Nephron progenitor cell (in vitro differentiated cells): ENCODE results near the gene EXOC6B.

Source experiments
- DNase-seq: peaks from one replicate; pipeline ENCODE4 v3.0.0; 2021
- H3K27ac Mint-ChIP-seq: 2 replicates; pipeline ENCODE4 v1.8.0; 2021; ENCODE audit warnings: mild to moderate bottlenecking, moderate library complexity, mixed read lengths
- H3K27me3 Mint-ChIP-seq: 2 replicates; pipeline ENCODE4 v1.8.0; 2021; ENCODE audit warnings: mild to moderate bottlenecking, low read depth, mixed read lengths; ENCODE audit not compliant: poor library complexity
- H3K36me3 Mint-ChIP-seq: 2 replicates; pipeline ENCODE4 v1.8.0; 2021; ENCODE audit warnings: low read depth, mixed read lengths
- H3K4me1 Mint-ChIP-seq: 2 replicates; pipeline ENCODE4 v1.8.0; 2021; ENCODE audit warnings: mixed read lengths
- H3K4me3 Mint-ChIP-seq: 2 replicates; pipeline ENCODE4 v1.8.0; 2021; ENCODE audit warnings: mild to moderate bottlenecking, moderate library complexity, mixed read lengths
- H3K9me3 Mint-ChIP-seq: 2 replicates; pipeline ENCODE4 v1.8.0; 2021; ENCODE audit warnings: mild to moderate bottlenecking, moderate library complexity, mixed read lengths
- TF ChIP-seq, protein P1 (sequence below): fragments of 200-600 bp; sonication (generic); IDR thresholded peaks from 2 replicates; pipeline ENCODE4 v1.5.0; 2021; ENCODE audit warnings: antibody characterized with exemption

EXOC6B gene

DNA sequence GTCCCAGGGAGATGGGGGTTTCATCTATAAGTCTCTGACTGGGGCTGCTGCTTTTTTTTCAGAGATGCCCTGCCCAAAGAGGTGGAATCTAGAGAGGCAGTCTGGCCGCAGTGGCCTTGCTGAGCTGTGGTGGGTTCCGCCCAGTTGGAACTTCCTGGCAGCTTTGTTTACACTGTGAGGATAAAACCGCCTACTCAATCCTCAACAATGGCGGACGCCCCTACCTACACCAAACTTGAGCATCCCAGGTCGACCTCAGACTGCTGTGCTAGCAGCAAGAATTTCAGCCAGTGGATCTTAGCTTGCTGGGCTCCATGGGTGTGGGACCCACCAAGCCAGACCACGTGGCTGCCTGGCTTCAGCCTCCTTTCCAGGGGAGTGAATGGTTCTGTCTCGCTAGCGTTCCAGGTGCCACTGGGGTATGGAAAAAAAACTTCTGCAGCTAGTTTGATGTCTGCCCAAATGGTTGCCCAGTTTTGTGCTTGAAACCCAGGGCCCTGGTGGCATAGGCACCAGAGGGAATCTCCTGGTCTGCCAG, 525.6 kb downstream of the EXOC6B start:
- no peak for DNase-seq
- TF ChIP-seq, protein P1, sequence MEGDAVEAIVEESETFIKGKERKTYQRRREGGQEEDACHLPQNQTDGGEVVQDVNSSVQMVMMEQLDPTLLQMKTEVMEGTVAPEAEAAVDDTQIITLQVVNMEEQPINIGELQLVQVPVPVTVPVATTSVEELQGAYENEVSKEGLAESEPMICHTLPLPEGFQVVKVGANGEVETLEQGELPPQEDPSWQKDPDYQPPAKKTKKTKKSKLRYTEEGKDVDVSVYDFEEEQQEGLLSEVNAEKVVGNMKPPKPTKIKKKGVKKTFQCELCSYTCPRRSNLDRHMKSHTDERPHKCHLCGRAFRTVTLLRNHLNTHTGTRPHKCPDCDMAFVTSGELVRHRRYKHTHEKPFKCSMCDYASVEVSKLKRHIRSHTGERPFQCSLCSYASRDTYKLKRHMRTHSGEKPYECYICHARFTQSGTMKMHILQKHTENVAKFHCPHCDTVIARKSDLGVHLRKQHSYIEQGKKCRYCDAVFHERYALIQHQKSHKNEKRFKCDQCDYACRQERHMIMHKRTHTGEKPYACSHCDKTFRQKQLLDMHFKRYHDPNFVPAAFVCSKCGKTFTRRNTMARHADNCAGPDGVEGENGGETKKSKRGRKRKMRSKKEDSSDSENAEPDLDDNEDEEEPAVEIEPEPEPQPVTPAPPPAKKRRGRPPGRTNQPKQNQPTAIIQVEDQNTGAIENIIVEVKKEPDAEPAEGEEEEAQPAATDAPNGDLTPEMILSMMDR, result no peak

DNA sequence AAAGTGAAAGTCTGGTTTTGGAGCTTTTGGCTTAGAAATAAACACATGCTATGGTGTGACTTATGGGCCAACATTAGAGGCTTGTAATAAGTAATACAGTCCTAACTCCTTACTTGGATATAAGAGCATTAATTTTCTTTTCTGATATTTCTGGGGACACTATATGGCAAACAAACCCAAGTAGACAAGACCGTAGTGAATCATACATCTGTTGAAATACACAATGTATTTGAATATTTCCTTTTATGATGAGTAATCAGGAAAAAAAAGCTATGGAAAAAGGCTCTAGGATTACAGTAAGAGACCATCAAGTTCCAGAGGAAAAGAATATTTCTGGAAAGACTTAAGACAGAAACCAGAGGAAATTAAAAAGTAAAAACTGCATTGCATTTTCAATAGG, 532.2 kb downstream of the EXOC6B start:
- TF ChIP-seq, protein P1, result no peak
- H3K27me3 Mint-ChIP-seq, result no peaks in the 10 kb centered on the region
- no peak for DNase-seq
- no peak overlapping the region for H3K27ac Mint-ChIP-seq
- no peak overlapping the region for H3K4me3 Mint-ChIP-seq
- H3K36me3 Mint-ChIP-seq, result no peaks in the 10 kb centered on the region
- H3K9me3 Mint-ChIP-seq, result peaks cover 7% of the 10 kb centered on the region
- H3K4me1 Mint-ChIP-seq, result no peaks in the 10 kb centered on the region

More for the DNA sequence above, 525.6 kb downstream of the EXOC6B start:
- H3K36me3 Mint-ChIP-seq, result no peaks in the 10 kb centered on the region
- no peak overlapping the region for H3K4me3 Mint-ChIP-seq
- peaks cover 17% of the 10 kb centered on the region for H3K9me3 Mint-ChIP-seq
- no peaks in the 10 kb centered on the region for H3K27me3 Mint-ChIP-seq
- H3K27ac Mint-ChIP-seq, result no peak overlapping the region
- H3K4me1 Mint-ChIP-seq, result no peaks in the 10 kb centered on the region

DNA sequence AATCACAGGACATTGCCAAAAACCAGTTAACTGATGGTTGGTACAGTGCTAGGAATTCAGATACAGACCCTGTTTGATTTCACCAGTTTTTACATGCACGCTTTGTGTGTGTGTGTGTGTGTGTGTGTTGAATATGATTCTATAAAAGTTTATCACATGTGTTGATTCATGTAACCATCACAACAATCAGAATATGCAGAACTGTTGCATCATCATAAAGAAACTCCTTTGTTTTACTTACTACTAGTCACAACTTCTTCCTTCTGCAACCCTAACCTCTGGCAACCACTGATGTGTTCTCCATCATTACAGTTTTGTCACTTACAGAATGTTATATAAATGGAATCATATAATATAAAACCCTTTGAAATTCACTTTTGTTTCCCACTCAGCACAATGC, 533.4 kb downstream of the EXOC6B start:
- H3K27ac Mint-ChIP-seq, result no peak overlapping the region
- no peak for DNase-seq
- no peaks in the 10 kb centered on the region for H3K36me3 Mint-ChIP-seq
- TF ChIP-seq, protein P1, result no peak
- no peaks in the 10 kb centered on the region for H3K4me1 Mint-ChIP-seq
- H3K9me3 Mint-ChIP-seq, result peaks cover 4% of the 10 kb centered on the region
- H3K4me3 Mint-ChIP-seq, result no peak overlapping the region
- H3K27me3 Mint-ChIP-seq, result no peaks in the 10 kb centered on the region

DNA sequence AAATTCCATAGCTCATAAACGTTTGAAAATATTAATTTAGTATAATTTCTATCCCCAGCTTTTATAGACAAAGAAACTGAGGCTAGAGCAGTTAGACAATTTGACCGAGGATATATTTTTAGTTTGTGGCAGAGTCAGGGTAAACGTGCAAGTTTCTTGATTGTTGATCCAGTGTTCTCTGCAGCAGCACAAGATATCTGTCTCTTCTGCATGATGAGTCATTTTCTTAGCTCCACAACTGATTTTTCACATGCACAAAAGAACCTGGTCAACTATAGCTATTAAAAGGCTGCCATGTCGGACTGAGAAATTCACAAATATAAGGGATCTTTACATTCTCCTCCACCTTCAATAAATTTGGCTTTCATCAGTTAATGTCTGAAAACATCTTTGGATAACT, 534.8 kb downstream of the EXOC6B start:
- Mint-ChIP-seq H3K36me3 (no peaks in the 10 kb centered on the region), H3K27me3 (peaks cover 2% of the 10 kb centered on the region), H3K27ac (no peak overlapping the region), H3K9me3 (no peaks in the 10 kb centered on the region), H3K4me3 (no peak overlapping the region), H3K4me1 (no peaks in the 10 kb centered on the region)
- no peak for DNase-seq
- TF ChIP-seq, protein P1, result no peak

DNA sequence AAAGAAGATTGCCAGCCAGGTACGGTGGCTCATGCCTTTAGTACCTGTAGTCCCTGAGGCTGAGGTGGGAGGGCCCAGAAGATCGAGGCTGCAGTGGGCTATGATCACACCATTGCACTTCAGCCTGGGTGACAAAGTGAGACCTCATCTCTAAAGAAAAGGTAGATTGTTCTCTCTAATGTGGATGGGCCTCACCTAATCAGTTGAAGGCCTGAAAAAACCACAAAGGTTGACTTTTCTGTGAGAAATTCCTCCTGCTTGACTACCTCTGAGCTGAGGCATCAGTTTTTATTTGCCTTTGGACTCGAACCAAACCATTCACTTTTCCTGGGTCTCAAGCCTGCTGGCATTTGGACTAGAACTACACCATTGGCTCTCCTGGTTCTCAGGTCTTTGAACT, 536.1 kb downstream of the EXOC6B start:
- Mint-ChIP-seq H3K4me3 (no peak overlapping the region), H3K27me3 (peaks cover 2% of the 10 kb centered on the region), H3K4me1 (no peaks in the 10 kb centered on the region), H3K27ac (no peak overlapping the region), H3K9me3 (no peaks in the 10 kb centered on the region), H3K36me3 (no peaks in the 10 kb centered on the region)
- TF ChIP-seq, protein P1, result no peak
- DNase-seq, result no peak

DNA sequence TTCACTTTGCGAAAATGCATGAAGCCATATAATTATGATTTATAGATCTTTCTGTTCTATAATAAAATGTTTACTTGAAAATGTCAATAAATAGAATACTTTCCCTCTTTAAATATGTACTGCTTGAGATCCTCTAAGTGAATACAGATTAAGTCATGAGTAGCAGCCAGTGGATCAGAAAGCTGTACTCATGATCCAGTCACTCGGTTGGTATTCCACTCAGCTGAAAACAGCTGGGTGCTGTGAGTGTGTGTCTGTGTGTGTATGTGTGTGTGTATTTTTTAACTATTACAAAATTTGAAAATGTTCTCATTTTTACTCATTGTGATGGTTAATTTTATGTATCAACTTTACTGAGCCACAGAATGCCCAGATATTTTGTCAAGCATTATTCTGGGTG, 536.5 kb downstream of the EXOC6B start:
- no peaks in the 10 kb centered on the region for H3K36me3 Mint-ChIP-seq
- TF ChIP-seq, protein P1, result no peak
- H3K27me3 Mint-ChIP-seq, result peaks cover 2% of the 10 kb centered on the region
- H3K4me3 Mint-ChIP-seq, result no peak overlapping the region
- no peaks in the 10 kb centered on the region for H3K9me3 Mint-ChIP-seq
- no peaks in the 10 kb centered on the region for H3K4me1 Mint-ChIP-seq
- no peak for DNase-seq
- H3K27ac Mint-ChIP-seq, result no peak overlapping the region
